PC-9 (cell line): ENCODE measurements around the gene MAP3K4. TPM values are rescaled to one million over a fixed set of nuclear protein-coding genes. Genes with fewer than 3 reads are reported as not detected.
"Not testable (repeated sequence)": the region's sequence is repeated elsewhere in the genome, so short reads cannot be mapped to it uniquely, and the experiment has no call there.

Experiments
- BruUV-seq: library from RNA; stranded (reverse); fragments of 400-500 nt; replicated peaks from 2 replicates; lab custom pipeline; 2021; lab: Mats Ljungman, UMichigan
- CTCF ChIA-PET: fragments of 300-600 bp; sonication (Branson Sonifier 250); formaldehyde crosslinking; loops from one replicate; lab custom pipeline; 2022; ENCODE audit warnings: antibody characterized with exemption; lab: Charles Lee
- POLR2A ChIA-PET: fragments of 300-600 bp; sonication (Branson Sonifier 250); formaldehyde crosslinking; loops from one replicate; lab custom pipeline; 2022; ENCODE audit warnings: antibody characterized with exemption; ENCODE audit not compliant: unreplicated experiment; lab: Charles Lee
- DNase-seq, 2 experiments: peaks; one replicate each; pipeline versions ENCODE4 v3.0.0 to v3.0.0-alpha.2; 2015 to 2022; ENCODE audit warnings: mixed read lengths in 1 of 2
- H2AFZ ChIP-seq: fragments of 200-600 bp; sonication (generic); 2 replicates; pipeline ENCODE4 v1.8.1; 2017; ENCODE audit warnings: antibody characterized with exemption
- H3F3A ChIP-seq: fragments of 200-600 bp; sonication (generic); 2 replicates; pipeline ENCODE4 v1.8.1; 2017; ENCODE audit warnings: antibody characterized with exemption, mild to moderate bottlenecking, low read depth; ENCODE audit not compliant: insufficient read depth
- H3K27ac ChIP-seq: fragments of 200-600 bp; sonication (generic); 2 replicates; pipeline ENCODE4 v1.6.1; 2016; ENCODE audit warnings: mixed run types
- H3K27me3 ChIP-seq: fragments of 200-600 bp; sonication (generic); 2 replicates; pipeline ENCODE4 v1.6.1; 2016; ENCODE audit warnings: low read depth, mixed run types; ENCODE audit not compliant: insufficient read depth
- H3K36me3 ChIP-seq: fragments of 200-600 bp; sonication (generic); 2 replicates; pipeline ENCODE4 v1.6.1; 2016; ENCODE audit warnings: low read depth, mixed run types
- H3K4me1 ChIP-seq: fragments of 200-600 bp; sonication (generic); replicated peaks from 2 replicates; pipeline ENCODE4 v1.6.1; 2016; ENCODE audit warnings: mixed run types; ENCODE audit not compliant: insufficient read depth
- H3K4me2 ChIP-seq: fragments of 200-600 bp; sonication (generic); 2 replicates; pipeline ENCODE4 v1.6.1; 2017; ENCODE audit warnings: mixed run types
- H3K4me3 ChIP-seq: fragments of 200-600 bp; sonication (generic); 2 replicates; pipeline ENCODE4 v1.6.1; 2016; ENCODE audit warnings: mixed run types
- H3K79me2 ChIP-seq: fragments of 200-600 bp; sonication (generic); 2 replicates; pipeline ENCODE4 v1.6.1; 2017; ENCODE audit warnings: low read depth, mixed run types
- H3K9me2 ChIP-seq: fragments of 200-600 bp; sonication (generic); 2 replicates; pipeline ENCODE4 v1.8.1; 2017; ENCODE audit warnings: mild to moderate bottlenecking; ENCODE audit not compliant: insufficient read depth
- H3K9me3 ChIP-seq: fragments of 200-600 bp; sonication (generic); 2 replicates; pipeline ENCODE4 v1.8.1; 2016; ENCODE audit warnings: low read depth; ENCODE audit not compliant: insufficient read depth
- H4K20me1 ChIP-seq: fragments of 200-600 bp; sonication (generic); 2 replicates; pipeline ENCODE4 v1.8.1; 2017; ENCODE audit not compliant: insufficient read depth
- CTCF ChIP-seq: fragments of 200-600 bp; sonication (generic); conservative IDR thresholded peaks from 2 replicates; pipeline ENCODE4 v1.6.1; 2017; ENCODE audit warnings: mixed run types, antibody characterized with exemption, mild to moderate bottlenecking, moderate library complexity
- EZH2 ChIP-seq: fragments of 200-600 bp; sonication (generic); IDR thresholded peaks from 2 replicates; pipeline ENCODE4 v1.8.0; 2017; ENCODE audit warnings: antibody characterized with exemption, low read depth
- intact Hi-C: fragments of 100-400 bp; cut with micrococcal nuclease; formaldehyde crosslinking; loops from one replicate; pipeline ENCODE4 v1.10.0; 2022; ENCODE audit not compliant: unreplicated experiment
- total RNA-seq: library from RNA; stranded (reverse); gene quantifications from 2 replicates; pipeline ENCODE4 v1.2.3, GENCODE V29; 2021

The MAP3K4 gene
- total RNA-seq, 1 experiment from 2014 or later = 13.0 TPM

GRCh38 chr6:160971171-160971570, 20.4 kb upstream of the MAP3K4 start:
- Histone ChIP-seq H3K27ac (no peak overlapping the region), H4K20me1 (no peaks in the 10 kb centered on the region), H2AFZ (no peak overlapping the region), H3K9me3 (no peaks in the 10 kb centered on the region), H3K4me1 (no peaks in the 10 kb centered on the region), H3K27me3 (peaks cover 21% of the 10 kb centered on the region), H3K36me3 (no peaks in the 10 kb centered on the region), H3K4me2 (no peak overlapping the region), H3K9me2 (no peaks in the 10 kb centered on the region), H3K4me3 (no peak overlapping the region), H3F3A (no peaks in the 10 kb centered on the region), H3K79me2 (no peaks in the 10 kb centered on the region)
- CTCF ChIA-PET = no interaction called here
- POLR2A ChIA-PET = no interaction called here
- no TSS peak for BruUV-seq
- no peak for TF ChIP-seq CTCF
- no peak for TF ChIP-seq EZH2
- no peak for DNase-seq
- intact Hi-C loops = no loop called here

GRCh38 chr6:160972111-160972510, 19.5 kb upstream of the MAP3K4 start:
- Histone ChIP-seq H2AFZ (no peak overlapping the region), H3K27ac (no peak overlapping the region), H3K4me3 (no peak overlapping the region), H4K20me1 (no peaks in the 10 kb centered on the region), H3K27me3 (peaks cover 17% of the 10 kb centered on the region), H3K9me2 (no peaks in the 10 kb centered on the region), H3F3A (no peaks in the 10 kb centered on the region), H3K4me2 (no peak overlapping the region), H3K79me2 (no peaks in the 10 kb centered on the region), H3K4me1 (no peaks in the 10 kb centered on the region), H3K36me3 (no peaks in the 10 kb centered on the region), H3K9me3 (no peaks in the 10 kb centered on the region)
- TF ChIP-seq CTCF = no peak
- TF ChIP-seq EZH2 = no peak
- DNase-seq = no peak
- intact Hi-C loops = no loop called here
- BruUV-seq = no TSS peak
- ChIA-PET CTCF (no interaction called here), POLR2A (no interaction called here)

GRCh38 chr6:160972594-160972993, 19.0 kb upstream of the MAP3K4 start:
- H3K79me2 ChIP-seq, H3K4me2 ChIP-seq, H3K9me2 ChIP-seq, H3F3A ChIP-seq, DNase-seq, H3K27ac ChIP-seq, H2AFZ ChIP-seq, H3K4me3 ChIP-seq, intact Hi-C loops, H3K4me1 ChIP-seq, POLR2A ChIA-PET, H4K20me1 ChIP-seq, H3K9me3 ChIP-seq, BruUV-seq, H3K36me3 ChIP-seq, CTCF ChIA-PET: not testable (repeated sequence)
- H3K27me3 ChIP-seq = peaks cover 22% of the 10 kb centered on the region
